Smooth muscle cell (in vitro differentiated cells): ENCODE data around the gene TMEM91. TPM values are rescaled to one million over a fixed set of nuclear protein-coding genes. Genes with fewer than 3 reads are reported as not detected.

Experiments
- DNase-seq: peaks from one replicate; lab custom pipeline; 2025; ENCODE audit not compliant: unreplicated experiment; lab: John Stamatoyannopoulos, UW
- H2AFZ ChIP-seq: fragments of 200-600 bp; sonication (generic); 2 replicates; pipeline ENCODE4 v1.6.0; 2016; ENCODE audit warnings: antibody characterized with exemption, low read depth, mild to moderate bottlenecking
- H3F3A ChIP-seq: fragments of 200-600 bp; sonication (generic); 2 replicates; pipeline ENCODE4 v1.6.0; 2017; ENCODE audit warnings: antibody characterized with exemption, low read depth
- H3K27ac ChIP-seq: fragments of 200-600 bp; sonication (generic); 2 replicates; pipeline ENCODE4 v1.5.1; 2016; ENCODE audit warnings: low read depth, mild to moderate bottlenecking
- H3K27me3 ChIP-seq: fragments of 200-600 bp; sonication (generic); 2 replicates; pipeline ENCODE4 v1.6.1; 2016; ENCODE audit warnings: low read depth, mild to moderate bottlenecking
- H3K36me3 ChIP-seq: fragments of 200-600 bp; sonication (generic); 2 replicates; pipeline ENCODE4 v1.5.1; 2016; ENCODE audit warnings: low read depth
- H3K4me1 ChIP-seq: fragments of 200-600 bp; sonication (generic); 2 replicates; pipeline ENCODE4 v1.5.1; 2016; ENCODE audit warnings: low read depth
- H3K4me2 ChIP-seq: fragments of 200-600 bp; sonication (generic); 2 replicates; pipeline ENCODE4 v1.6.0; 2016; ENCODE audit warnings: mild to moderate bottlenecking
- H3K4me3 ChIP-seq: fragments of 200-600 bp; sonication (generic); 2 replicates; pipeline ENCODE4 v1.5.1; 2016; ENCODE audit warnings: mild to moderate bottlenecking
- H3K79me2 ChIP-seq: fragments of 200-600 bp; sonication (generic); 2 replicates; pipeline ENCODE4 v1.6.0; 2016; ENCODE audit warnings: low read depth, mild to moderate bottlenecking
- H3K9ac ChIP-seq: fragments of 200-600 bp; sonication (generic); 2 replicates; pipeline ENCODE4 v1.6.0; 2016; ENCODE audit warnings: low read depth
- H3K9me3 ChIP-seq: fragments of 200-600 bp; sonication (generic); replicated peaks from 2 replicates; pipeline ENCODE4 v1.5.1; 2016; ENCODE audit warnings: low read depth
- H4K20me1 ChIP-seq: fragments of 200-600 bp; sonication (generic); 2 replicates; pipeline ENCODE4 v1.6.0; 2016; ENCODE audit warnings: low read depth
- CTCF ChIP-seq: fragments of 200-600 bp; sonication (generic); IDR thresholded peaks from 2 replicates; pipeline ENCODE4 v1.5.1; 2017; ENCODE audit warnings: borderline replicate concordance, mild to moderate bottlenecking, antibody characterized with exemption; ENCODE audit not compliant: insufficient read depth, poor library complexity, severe bottlenecking
- WGBS: methylation state at CpG from one replicate; pipeline ENCODE4 v1.1.7; 2016; ENCODE audit warnings: low lambda C conversion rate; 5-methylcytosine and 5-hydroxymethylcytosine counted together
- polyA plus RNA-seq: library from polyadenylated mRNA; unstranded; fragments of >200 nt; fragmentation: Nextera tagmentation; extraction: Ambion mirVana; gene quantifications from 2 replicates; pipeline ENCODE4 v1.2.1, GENCODE V29; 2016
- total RNA-seq: library from RNA; depleted of rRNA; stranded (reverse); fragments of >200 nt; gene quantifications from 2 replicates; pipeline ENCODE4 v1.2.3, GENCODE V29; 2014

The TMEM91 gene
- total and polyA plus RNA-seq, 2 experiments from 2014 or later, result 11.0 to 24.3 TPM

GRCh38 chr19:41384351-41384750 lies 8.0 kb downstream of the TMEM91 start:
- WGBS, result 88% methylated on average over 5 of the region's 5 CpGs
- Histone ChIP-seq H3K27me3 (no peaks in the 10 kb centered on the region), H2AFZ (no peak overlapping the region), H3K4me3 (no peak overlapping the region), H3K4me2 (no peak overlapping the region), H3K9ac (no peak overlapping the region), H3K9me3 (no peaks in the 10 kb centered on the region), H3K36me3 (no peaks in the 10 kb centered on the region), H3K27ac (no peak overlapping the region), H4K20me1 (no peaks in the 10 kb centered on the region), H3F3A (peaks cover 6% of the 10 kb centered on the region), H3K79me2 (no peaks in the 10 kb centered on the region), H3K4me1 (no peaks in the 10 kb centered on the region)
- no peak for DNase-seq
- TF ChIP-seq CTCF, result no peak

- DNase-seq, result no peak
- H3K9ac ChIP-seq, result no peak overlapping the region
Measured at GRCh38 chr19:41386442-41386841, 10.1 kb downstream of the TMEM91 start.

GRCh38 chr19:41391618-41392017 lies 15.3 kb downstream of the TMEM91 start:
- WGBS, result 98% methylated on average over 11 of the region's 11 CpGs
- no peak overlapping the region for H2AFZ ChIP-seq
- H3K27ac ChIP-seq, result no peak overlapping the region
- H4K20me1 ChIP-seq, result no peaks in the 10 kb centered on the region
- peaks cover 4% of the 10 kb centered on the region for H3K4me1 ChIP-seq
- DNase-seq, result no peak
- no peaks in the 10 kb centered on the region for H3K79me2 ChIP-seq
- no peaks in the 10 kb centered on the region for H3K9me3 ChIP-seq
- H3K4me3 ChIP-seq, result no peak overlapping the region
- no peak overlapping the region for H3K4me2 ChIP-seq
- H3K27me3 ChIP-seq, result no peaks in the 10 kb centered on the region
- no peaks in the 10 kb centered on the region for H3F3A ChIP-seq
- no peak overlapping the region for H3K9ac ChIP-seq
- no peak for TF ChIP-seq CTCF
- no peaks in the 10 kb centered on the region for H3K36me3 ChIP-seq

More at GRCh38 chr19:41386442-41386841, 10.1 kb downstream of the TMEM91 start:
- H3K79me2 ChIP-seq, result no peaks in the 10 kb centered on the region
- no peaks in the 10 kb centered on the region for H3K36me3 ChIP-seq
- no peak overlapping the region for H3K27ac ChIP-seq
- no peak for TF ChIP-seq CTCF
- H2AFZ ChIP-seq, result no peak overlapping the region
- no peak overlapping the region for H3K4me3 ChIP-seq
- H3K4me1 ChIP-seq, result no peaks in the 10 kb centered on the region
- no peaks in the 10 kb centered on the region for H3F3A ChIP-seq
- H3K9me3 ChIP-seq, result no peaks in the 10 kb centered on the region
- H4K20me1 ChIP-seq, result no peaks in the 10 kb centered on the region
- no peaks in the 10 kb centered on the region for H3K27me3 ChIP-seq
- H3K4me2 ChIP-seq, result no peak overlapping the region
- 86% methylated on average over 13 of the region's 13 CpGs for WGBS

- Histone ChIP-seq H3K9me3 (no peaks in the 10 kb centered on the region), H3K4me3 (no peak overlapping the region), H3F3A (no peaks in the 10 kb centered on the region), H3K4me2 (no peak overlapping the region), H3K27ac (no peak overlapping the region), H3K4me1 (peaks cover 7% of the 10 kb centered on the region), H2AFZ (no peak overlapping the region), H3K9ac (no peak overlapping the region), H3K79me2 (peaks cover 1% of the 10 kb centered on the region), H3K36me3 (no peaks in the 10 kb centered on the region), H3K27me3 (no peaks in the 10 kb centered on the region), H4K20me1 (no peaks in the 10 kb centered on the region)
- WGBS, result 98% methylated on average over 12 of the region's 12 CpGs
- TF ChIP-seq CTCF, result no peak
- no peak for DNase-seq
Measured at GRCh38 chr19:41392775-41393174, 16.4 kb downstream of the TMEM91 start.
